ENCODE measurements around the gene GAST. TPM values are rescaled to one million over a fixed set of nuclear protein-coding genes. Genes with fewer than 3 reads are reported as not detected.
A peak's percentile ranks its signal among the peaks of the same experiment; 100 is the strongest.

GAST gene
- total RNA-seq, 2 donors from 2014 or later, result not detected

DNA sequence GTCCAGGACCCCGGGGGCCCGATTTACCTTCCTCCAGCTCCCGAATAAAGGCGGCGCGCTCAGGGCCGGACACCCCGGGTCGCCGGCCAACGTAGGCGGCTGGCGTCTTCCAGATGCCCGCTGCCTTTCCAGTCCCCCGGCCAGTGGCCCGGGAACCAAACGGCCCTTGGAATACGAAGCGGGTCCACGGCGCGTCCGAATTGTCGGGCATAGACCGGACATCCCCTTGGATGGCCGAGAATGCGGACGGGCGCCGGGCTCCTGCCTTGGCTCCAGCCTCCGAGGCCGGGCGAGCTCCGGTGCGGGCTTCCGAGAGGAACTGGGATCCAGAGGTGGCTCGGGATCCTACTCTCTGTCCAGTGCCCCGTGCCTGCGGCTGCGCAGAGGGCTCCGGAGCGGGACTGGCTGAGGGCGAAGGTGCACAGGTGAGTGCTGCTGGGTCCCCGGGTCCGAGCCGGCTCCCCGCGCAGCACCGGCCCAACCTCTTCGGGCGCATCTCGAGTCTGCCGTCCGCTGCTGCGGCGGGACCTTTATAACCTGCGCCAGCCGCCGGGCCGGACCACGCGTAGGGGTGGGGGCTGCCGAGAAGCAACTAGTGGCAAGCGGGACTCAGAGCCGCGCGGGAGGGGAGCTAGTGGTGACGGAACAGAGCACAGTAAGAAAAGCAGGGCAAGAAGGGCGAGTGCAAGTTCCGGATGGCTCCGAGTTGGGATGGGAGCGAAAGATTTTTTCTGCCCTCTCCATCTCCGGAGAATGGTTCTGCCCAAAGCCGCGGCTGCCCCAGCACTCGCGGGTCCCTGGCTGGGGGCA lies 22.2 kb downstream of the GAST start, which contains the start of gene HAP1:
HAP1 (minus strand) TSS at position 505 of the 810 bp plus-strand sequence; CDS start at position 496, 9 bp downstream.
- intact Hi-C loops (cut with DNase I, micrococcal nuclease), result loop anchor here in 1 of 2 donors (10.0 kb wide), 1 partner anchor 70 kb away; no protein-coding TSS in a partner anchor

DNA sequence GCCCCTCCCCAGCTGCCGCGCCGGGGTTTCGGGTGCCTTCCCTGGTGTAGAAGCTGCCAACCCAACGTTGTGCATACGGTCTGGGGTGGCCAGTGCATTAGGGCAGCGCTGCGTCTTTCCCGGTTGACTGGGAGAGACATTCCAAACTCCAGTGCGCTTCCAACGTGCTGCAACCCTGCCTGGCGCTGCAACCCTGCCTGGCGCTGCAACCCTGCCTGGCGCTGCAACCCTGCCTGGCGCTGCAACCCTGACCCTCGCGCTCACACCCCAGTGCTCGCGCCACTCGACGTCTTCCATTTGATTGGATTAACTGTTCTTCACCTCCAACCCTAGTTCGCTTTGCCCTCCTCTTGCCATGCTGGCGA lies 22.8 kb downstream of the GAST start:
- ATAC-seq (peak; percentile 11), DNase-seq (no peak)
- intact Hi-C loops (cut with DNase I, micrococcal nuclease), result loop anchor here in 1 of 2 donors (10.0 kb wide), 1 partner anchor 70 kb away; no protein-coding TSS in a partner anchor

More for the DNA sequence above, 22.2 kb downstream of the GAST start, which contains the start of gene HAP1:
- ATAC-seq (peak; percentile 36), DNase-seq (peak in 1 of 2 donors; percentile 32)

GRCh38 chr17:41735744-41736143 lies 23.6 kb downstream of the GAST start:
- DNase-seq, result no peak
- no peak for ATAC-seq
- intact Hi-C loops (cut with DNase I, micrococcal nuclease), result loop anchor here in 1 of 2 donors (10.0 kb wide), 1 partner anchor 69 kb away; no protein-coding TSS in a partner anchor

- DNase-seq (no peak), ATAC-seq (no peak)
- intact Hi-C loops (cut with DNase I, micrococcal nuclease), result loop anchor here in 1 of 2 donors (10.0 kb wide), 1 partner anchor 68 kb away; no protein-coding TSS in a partner anchor
Observed at GRCh38 chr17:41736983-41737679, 25.0 kb downstream of the GAST start.

DNA sequence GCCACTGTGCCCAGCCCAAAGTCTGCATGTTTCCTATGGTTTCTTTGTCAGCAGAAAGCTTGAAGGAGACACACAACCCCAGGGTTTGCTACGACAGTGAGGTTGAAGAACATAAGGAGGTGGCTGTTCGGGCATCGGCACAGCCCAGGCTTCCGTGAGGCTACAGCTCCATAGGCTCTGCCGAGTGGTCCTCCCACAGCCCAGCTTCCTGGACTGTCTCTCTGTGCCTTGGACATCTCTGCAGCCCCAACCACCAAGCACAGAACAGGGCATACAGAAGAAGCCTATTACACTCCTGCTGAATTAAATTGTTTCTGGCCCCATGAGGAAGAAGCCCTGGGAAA lies 25.5 kb downstream of the GAST start:
- intact Hi-C loops (cut with DNase I, micrococcal nuclease), result loop anchor here (2.0 to 10.0 kb wide), 2 partner anchors 63 to 67 kb away; no protein-coding TSS in a partner anchor
- DNase-seq, result no peak
- peak; percentile 13 for ATAC-seq

DNA sequence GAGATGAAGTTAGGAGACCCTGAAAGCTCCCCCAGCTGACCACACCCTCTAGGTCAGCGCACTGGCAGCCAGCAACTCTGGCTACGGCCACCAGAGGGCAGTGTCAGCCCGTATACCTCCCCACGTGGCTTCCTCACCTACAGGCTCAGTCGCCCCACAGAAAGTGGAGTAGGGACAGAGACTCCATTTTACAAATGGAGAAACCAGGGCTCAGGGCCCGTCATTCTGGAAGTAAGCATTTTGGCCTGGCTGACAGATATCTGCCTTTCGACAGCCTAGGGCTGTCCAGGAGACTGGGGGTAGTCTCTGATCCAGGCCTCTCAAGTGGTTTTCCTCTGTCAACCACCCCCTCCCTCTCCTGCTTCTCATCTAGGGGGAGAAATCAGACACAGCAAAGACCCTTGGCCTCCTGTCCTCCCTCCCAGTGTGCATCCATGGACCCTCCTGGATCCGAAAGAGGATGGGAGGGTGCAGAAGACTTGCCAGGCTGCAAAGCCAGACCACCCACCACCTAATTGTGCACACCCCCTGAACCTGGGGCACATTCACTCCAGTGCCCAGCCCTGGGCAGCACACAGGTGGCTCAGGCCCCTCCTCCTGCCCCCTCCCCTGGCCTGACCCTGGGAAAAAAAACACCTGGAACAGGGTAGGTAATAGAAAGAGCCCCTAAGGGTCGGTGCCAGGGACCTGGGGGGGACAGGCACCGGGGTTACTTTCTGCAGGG lies 26.1 kb downstream of the GAST start:
- intact Hi-C loops (cut with DNase I, micrococcal nuclease), result loop anchor here (2.0 to 10.0 kb wide), 2 partner anchors 63 to 67 kb away; no protein-coding TSS in a partner anchor
- ATAC-seq, result peak; percentile 89
- DNase-seq, result peak; percentile 59 to 87

GRCh38 chr17:41738801-41739112 lies 26.6 kb downstream of the GAST start:
- ATAC-seq (no peak), DNase-seq (no peak)
- intact Hi-C loops (cut with DNase I, micrococcal nuclease), result loop anchor here (2.0 to 10.0 kb wide), 2 partner anchors 62 to 66 kb away; no protein-coding TSS in a partner anchor

- intact Hi-C loops (cut with DNase I, micrococcal nuclease), result loop anchor here (2.0 to 10.0 kb wide), 2 partner anchors 61 to 65 kb away; no protein-coding TSS in a partner anchor
- DNase-seq, result no peak
- no peak for ATAC-seq
Observed at GRCh38 chr17:41739661-41740352, 27.7 kb downstream of the GAST start.

GRCh38 chr17:41740506-41740905 lies 28.4 kb downstream of the GAST start:
- intact Hi-C loops (cut with DNase I, micrococcal nuclease), result no loop called here
- ATAC-seq, result no peak
- DNase-seq, result no peak

GRCh38 chr17:41741709-41742108 lies 29.6 kb downstream of the GAST start:
- DNase-seq (no peak), ATAC-seq (no peak)
- intact Hi-C loops (cut with DNase I, micrococcal nuclease), result no loop called here

- intact Hi-C loops (cut with DNase I, micrococcal nuclease), result no loop called here
- DNase-seq (no peak), ATAC-seq (no peak)
Observed at GRCh38 chr17:41748275-41748674, 36.1 kb downstream of the GAST start.

- DNase-seq (no peak), ATAC-seq (peak; percentile 2)
- intact Hi-C loops (cut with DNase I, micrococcal nuclease), result loop anchor here in 1 of 2 donors (10.0 kb wide), 1 partner anchor 134 kb away; no protein-coding TSS in a partner anchor
Observed at GRCh38 chr17:41750862-41751261, 38.7 kb downstream of the GAST start.

GRCh38 chr17:41751288-41751687 lies 39.2 kb downstream of the GAST start:
- ATAC-seq (peak; percentile 2), DNase-seq (no peak)
- intact Hi-C loops (cut with DNase I, micrococcal nuclease), result loop anchor here in 1 of 2 donors (10.0 kb wide), 1 partner anchor 134 kb away; no protein-coding TSS in a partner anchor

- no peak for ATAC-seq
- intact Hi-C loops (cut with DNase I, micrococcal nuclease), result loop anchor here in 1 of 2 donors (10.0 kb wide), 1 partner anchor 131 kb away; no protein-coding TSS in a partner anchor
- DNase-seq, result no peak
Observed at GRCh38 chr17:41754066-41754465, 41.9 kb downstream of the GAST start.

- intact Hi-C loops (cut with DNase I, micrococcal nuclease), result loop anchor here in 1 of 2 donors (10.0 kb wide), 1 partner anchor 126 kb away; no protein-coding TSS in a partner anchor
- ATAC-seq (no peak), DNase-seq (no peak)
Observed at GRCh38 chr17:41758601-41759000, 46.5 kb downstream of the GAST start.

DNA sequence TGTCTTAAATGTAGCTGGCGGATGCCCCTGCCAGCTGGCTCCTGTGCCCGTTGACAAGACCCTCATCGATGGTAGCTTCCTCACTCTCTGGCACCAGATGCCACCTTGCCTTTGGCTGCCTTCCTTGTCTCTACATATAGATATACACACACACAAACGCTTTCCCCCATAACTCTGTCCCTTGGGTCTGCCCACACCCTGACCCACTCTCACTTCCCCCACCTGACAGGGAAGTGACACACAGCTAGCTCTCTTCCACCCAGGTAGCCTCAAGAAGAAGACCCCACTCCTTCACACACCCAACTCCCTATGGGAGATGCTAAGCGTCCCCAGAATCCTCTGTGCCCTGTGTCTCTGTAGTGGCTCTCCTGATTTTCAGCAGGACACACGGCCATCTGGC lies 48.7 kb downstream of the GAST start:
- DNase-seq (no peak), ATAC-seq (no peak)
- intact Hi-C loops (cut with DNase I, micrococcal nuclease), result no loop called here

GRCh38 chr17:41762391-41762790 lies 50.3 kb downstream of the GAST start:
- no peak for DNase-seq
- ATAC-seq, result no peak
- intact Hi-C loops (cut with DNase I, micrococcal nuclease), result no loop called here

DNA sequence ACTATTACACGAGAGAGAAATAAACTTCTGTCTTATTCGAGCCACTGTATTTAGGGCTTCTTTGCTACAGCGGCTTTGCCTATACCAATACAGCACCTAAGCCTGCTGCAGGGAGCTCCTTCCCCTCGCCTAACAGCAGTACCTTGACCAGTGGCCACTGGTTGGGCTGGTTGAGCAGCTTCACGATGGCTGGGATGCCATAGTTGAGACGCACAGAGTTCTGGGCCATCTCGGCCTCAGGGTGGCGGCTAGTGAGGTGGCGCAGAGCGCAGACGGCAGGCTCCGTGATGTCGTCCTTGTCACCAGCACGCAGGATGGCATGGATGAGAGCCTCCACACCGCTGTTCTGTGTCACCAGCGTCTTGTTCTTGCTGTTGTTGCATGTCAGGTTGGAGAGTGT lies 50.7 kb downstream of the GAST start:
- DNase-seq, result no peak
- intact Hi-C loops (cut with DNase I, micrococcal nuclease), result no loop called here
- no peak for ATAC-seq
